CD4-positive, alpha-beta T cell treated with Interleukin-12 subunit alpha and Interleukin-12 subunit beta, for 1 hour (primary cell): ENCODE results near the gene CARF.

Experiments
- DNase-seq: peaks from one replicate; pipeline ENCODE4 v3.0.0-alpha.2; 2020

The CARF gene

DNA sequence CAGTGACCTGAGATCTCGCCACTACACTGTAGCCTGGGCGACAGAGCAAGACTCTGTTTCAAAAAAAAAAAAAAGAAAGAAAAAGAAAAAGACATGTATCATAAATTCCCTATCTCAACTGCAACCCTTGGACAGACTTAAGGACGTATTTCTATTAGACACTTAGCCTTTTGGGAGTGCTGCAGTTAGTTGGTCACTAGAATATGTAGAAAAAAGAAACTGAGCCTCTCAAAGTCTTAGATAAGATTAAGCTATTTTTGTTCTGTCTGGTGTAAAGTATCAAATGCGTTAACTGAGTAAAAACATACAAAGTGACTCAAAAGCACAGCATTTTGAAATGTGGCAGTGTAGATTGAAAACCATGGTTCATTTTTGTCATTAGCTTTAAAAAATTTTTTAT is 109.9 kb downstream of the CARF start:
- DNase-seq = no peak

DNA sequence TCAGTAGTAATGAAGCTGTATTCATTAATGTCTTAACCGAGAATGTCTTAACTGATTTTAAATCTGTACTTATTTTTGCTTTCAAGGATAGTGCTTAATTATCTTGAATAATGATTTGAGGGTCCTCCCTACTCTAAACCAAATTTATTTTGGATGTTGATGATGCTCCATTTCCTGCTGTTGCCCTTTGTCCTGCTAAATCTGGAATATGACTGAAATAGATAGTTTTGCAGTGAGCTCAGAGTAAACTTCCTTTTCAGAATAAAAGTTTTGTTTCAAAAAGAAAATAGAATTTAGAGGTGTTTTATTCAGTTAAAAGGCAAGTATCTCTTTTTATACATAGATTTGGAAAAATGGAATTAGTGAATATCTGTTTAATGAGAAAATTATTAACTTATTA is 110.7 kb downstream of the CARF start:
- no peak for DNase-seq

DNA sequence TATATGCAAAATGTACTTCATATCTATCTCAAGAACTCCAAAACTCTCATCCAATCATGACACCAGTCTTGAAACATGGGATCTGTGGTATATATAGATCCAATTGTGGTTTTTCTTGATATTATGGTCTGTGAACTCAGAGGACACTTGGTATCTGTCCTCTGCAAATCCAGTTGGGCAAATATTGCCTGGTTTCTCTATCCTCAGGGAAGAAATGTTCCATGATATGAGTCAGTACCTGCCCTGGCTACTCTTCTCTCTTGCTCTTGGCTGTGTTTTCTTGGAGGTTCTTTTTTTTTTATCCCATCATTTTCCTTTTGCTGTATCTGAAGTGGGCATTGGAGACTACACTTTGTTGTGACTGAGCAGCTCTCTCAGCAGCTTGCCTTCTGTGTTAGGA is 113.5 kb downstream of the CARF start:
- no peak for DNase-seq

DNA sequence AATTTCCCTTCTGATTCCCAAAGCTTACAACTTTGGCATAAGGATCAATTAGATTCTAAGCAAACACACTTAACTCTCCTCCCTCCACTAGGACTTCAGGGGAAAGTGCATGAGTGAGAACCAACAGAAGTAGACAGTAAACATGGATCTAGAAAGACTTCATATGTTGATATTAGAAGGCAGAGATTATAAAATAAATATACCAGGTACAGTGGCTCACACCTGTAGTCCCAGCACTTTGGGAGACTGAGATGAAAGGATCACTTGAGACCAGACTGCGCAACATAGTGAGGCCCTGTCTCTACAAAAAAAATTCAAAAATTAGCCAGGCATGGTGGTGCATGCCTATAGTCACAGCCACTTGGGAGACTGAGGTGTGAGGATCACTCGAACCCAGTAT is 118.5 kb downstream of the CARF start:
- no peak for DNase-seq

DNA sequence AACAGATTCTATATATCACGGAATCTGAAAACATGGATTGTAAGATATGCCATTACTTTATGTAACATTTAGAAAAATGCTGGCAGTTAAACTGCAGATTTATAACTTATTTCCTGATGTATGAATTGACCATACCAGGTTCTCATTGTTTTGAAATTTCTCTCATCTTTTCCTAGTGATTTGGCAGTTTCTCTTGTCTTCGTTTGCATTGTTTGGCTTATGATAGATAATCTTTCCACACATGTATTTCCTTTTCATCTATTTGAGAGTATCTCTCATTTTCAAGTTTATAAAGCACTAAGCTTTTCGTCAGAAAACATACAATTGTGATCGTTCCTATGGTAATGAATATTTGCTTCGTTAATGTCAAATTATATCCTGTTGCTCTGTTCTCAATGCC is 118.9 kb downstream of the CARF start:
- DNase-seq = no peak

DNA sequence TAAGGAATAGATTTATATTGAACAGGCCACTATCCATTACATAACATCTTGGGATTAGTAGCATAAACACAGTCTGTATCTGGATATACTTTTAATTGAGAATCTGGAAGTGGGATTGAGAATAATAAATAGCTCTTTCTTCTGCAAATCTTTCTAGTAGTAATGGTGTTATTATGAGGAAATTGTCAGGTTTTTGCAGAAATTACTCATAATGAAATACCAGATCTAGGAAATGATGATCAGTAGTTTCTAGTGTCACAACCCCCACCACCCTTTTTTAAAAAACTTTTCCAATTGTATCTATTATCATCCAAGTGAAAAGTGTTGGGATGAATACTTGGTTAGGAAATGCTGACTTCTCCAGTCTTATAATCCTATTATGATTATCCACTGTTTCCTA is 121.3 kb downstream of the CARF start:
- DNase-seq = no peak

DNA sequence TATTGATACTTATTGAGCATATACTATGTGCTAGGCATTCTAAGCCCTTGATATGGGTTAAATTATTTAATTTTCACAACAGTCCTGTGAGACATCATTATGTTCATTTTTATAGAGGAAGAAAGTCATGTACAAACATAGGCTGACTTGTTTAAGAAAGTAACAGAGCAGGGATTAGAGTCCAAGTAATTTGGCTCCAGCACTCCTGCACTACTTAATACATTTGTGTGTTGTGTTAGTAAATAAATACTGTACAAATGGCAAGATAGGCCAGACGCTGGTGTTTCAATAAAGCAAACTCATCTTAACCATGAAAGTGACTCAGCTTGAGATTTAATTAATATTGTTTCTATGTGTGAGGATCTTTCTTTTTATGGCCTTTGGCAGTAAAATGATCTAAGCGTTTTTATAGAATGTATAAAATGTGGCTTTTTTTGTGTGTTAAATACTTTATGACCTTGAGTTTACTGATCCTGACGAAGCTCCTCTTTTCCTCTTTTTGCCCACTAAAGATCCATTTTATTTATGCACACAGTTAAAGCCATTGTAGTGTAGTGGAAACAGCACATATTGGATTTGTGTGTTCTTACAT is 123.9 kb downstream of the CARF start:
- DNase-seq = no peak
